ENCODE measurements around the gene MRPL49. TPM values are rescaled to one million over a fixed set of nuclear protein-coding genes. Genes with fewer than 3 reads are reported as not detected.

The MRPL49 gene
- total and polyA plus RNA-seq, 2 experiments from 2014 or later: 27.7 to 61.9 TPM

DNA sequence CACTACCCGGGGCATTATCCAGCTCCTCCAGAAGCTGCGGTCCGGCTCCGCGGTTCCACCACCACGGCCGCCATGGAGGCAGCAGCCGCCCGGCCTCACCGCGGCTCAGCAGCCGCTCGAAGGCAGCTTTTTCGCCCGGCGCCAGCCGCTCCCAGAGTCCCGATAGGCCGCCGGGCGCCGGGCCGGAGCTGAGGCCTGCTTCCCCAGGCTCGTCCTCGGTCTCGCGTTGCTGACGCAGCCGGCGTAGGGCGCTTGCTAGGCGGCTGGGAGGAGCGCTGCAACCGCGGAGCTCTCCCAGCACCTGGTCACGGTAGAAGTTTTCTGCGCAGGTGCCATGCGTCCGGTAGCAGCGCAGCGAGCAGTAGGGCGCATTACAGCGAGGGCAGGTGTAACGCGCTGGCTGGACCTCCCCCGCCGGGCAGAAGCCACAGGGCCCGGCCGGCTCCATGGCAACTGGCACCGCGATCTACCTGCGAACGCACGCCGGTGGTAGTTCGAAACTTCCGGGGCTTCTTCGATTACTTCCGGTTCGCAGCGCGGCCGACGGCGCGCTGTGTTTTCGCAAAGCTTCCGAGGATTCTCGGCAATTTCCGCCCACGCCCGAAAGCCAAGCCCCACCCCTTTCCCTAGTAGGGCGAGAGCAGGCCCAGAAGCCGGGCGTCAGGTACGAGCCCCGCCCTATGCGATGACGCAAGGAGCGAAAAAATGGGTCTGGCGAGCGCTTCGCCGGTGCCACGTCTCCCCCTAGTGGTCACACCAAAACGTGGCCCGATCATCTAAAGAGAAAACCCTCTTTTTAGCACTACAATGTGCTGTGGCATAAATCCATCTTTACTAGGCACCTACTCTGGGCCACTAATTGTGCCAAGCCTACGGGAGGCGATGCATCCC, 4.7 kb upstream of the MRPL49 start, which contains the start of gene ZNHIT2:
Gene ZNHIT2, minus strand, starts transcription at position 496 of the 891 bp plus-strand sequence. Its CDS starts 48 bp downstream, at position 448.
- TF ChIP-seq, protein P1, sequence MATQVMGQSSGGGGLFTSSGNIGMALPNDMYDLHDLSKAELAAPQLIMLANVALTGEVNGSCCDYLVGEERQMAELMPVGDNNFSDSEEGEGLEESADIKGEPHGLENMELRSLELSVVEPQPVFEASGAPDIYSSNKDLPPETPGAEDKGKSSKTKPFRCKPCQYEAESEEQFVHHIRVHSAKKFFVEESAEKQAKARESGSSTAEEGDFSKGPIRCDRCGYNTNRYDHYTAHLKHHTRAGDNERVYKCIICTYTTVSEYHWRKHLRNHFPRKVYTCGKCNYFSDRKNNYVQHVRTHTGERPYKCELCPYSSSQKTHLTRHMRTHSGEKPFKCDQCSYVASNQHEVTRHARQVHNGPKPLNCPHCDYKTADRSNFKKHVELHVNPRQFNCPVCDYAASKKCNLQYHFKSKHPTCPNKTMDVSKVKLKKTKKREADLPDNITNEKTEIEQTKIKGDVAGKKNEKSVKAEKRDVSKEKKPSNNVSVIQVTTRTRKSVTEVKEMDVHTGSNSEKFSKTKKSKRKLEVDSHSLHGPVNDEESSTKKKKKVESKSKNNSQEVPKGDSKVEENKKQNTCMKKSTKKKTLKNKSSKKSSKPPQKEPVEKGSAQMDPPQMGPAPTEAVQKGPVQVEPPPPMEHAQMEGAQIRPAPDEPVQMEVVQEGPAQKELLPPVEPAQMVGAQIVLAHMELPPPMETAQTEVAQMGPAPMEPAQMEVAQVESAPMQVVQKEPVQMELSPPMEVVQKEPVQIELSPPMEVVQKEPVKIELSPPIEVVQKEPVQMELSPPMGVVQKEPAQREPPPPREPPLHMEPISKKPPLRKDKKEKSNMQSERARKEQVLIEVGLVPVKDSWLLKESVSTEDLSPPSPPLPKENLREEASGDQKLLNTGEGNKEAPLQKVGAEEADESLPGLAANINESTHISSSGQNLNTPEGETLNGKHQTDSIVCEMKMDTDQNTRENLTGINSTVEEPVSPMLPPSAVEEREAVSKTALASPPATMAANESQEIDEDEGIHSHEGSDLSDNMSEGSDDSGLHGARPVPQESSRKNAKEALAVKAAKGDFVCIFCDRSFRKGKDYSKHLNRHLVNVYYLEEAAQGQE (IDR thresholded peaks at IDR 0.05; ENCODE audit: unreplicated experiment): no peak
- TF ChIP-seq EZH2 (IDR thresholded peaks at IDR 0.05; ENCODE audit: low read depth, unreplicated experiment): no peak
- TF ChIP-seq EZH2phosphoT487 (IDR thresholded peaks at IDR 0.05; ENCODE audit: unreplicated experiment): no peak
- TF ChIP-seq ETS1 (IDR thresholded peaks at IDR 0.05): peak; percentile 71; the same call in 1 of the 2 replicates
- TF ChIP-seq NANOG (IDR thresholded peaks at IDR 0.05; ENCODE audit: borderline replicate concordance): no peak
- TF ChIP-seq POLR2AphosphoS5 (IDR thresholded peaks at IDR 0.05; ENCODE audit: low read depth): peak; percentile 43
- TF ChIP-seq, protein P2, sequence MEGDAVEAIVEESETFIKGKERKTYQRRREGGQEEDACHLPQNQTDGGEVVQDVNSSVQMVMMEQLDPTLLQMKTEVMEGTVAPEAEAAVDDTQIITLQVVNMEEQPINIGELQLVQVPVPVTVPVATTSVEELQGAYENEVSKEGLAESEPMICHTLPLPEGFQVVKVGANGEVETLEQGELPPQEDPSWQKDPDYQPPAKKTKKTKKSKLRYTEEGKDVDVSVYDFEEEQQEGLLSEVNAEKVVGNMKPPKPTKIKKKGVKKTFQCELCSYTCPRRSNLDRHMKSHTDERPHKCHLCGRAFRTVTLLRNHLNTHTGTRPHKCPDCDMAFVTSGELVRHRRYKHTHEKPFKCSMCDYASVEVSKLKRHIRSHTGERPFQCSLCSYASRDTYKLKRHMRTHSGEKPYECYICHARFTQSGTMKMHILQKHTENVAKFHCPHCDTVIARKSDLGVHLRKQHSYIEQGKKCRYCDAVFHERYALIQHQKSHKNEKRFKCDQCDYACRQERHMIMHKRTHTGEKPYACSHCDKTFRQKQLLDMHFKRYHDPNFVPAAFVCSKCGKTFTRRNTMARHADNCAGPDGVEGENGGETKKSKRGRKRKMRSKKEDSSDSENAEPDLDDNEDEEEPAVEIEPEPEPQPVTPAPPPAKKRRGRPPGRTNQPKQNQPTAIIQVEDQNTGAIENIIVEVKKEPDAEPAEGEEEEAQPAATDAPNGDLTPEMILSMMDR (conservative IDR thresholded peaks at IDR 0.05; ENCODE audit: low read depth in 2 of 2): peak; percentile 87 to 91
- peak; percentile 90 for TF ChIP-seq CREB1 (CRISPR knock-in tag; IDR thresholded peaks at IDR 0.05; ENCODE audit: low read depth)
- no peak for TF ChIP-seq STAT1 (IDR thresholded peaks at IDR 0.05; ENCODE audit: unreplicated experiment)

More for the DNA sequence above, 4.7 kb upstream of the MRPL49 start, which contains the start of gene ZNHIT2:
- H3K4me2 ChIP-seq: peak within 1 kb of the TSS; percentile 92
- Mint-ChIP-seq H3K27me3 (ENCODE audit: insufficient read depth, low read depth, poor library complexity) (peaks cover 46% of the 10 kb centered on the region), H3K36me3 (ENCODE audit: low read depth) (peaks cover 68% of the 10 kb centered on the region), H3K4me3 (peak within 1 kb of the TSS; percentile 92), H3K9me3 (no peaks in the 10 kb centered on the region; the same call in 1 of the 3 replicates), H3K4me1 (peaks cover 30% of the 10 kb centered on the region), H3K27ac (peak within 1 kb of the TSS; percentile 98)
- peaks cover 18% of the 10 kb centered on the region for H3K36me3 ChIP-seq (ENCODE audit: insufficient read depth)
- ATAC-seq (peak; percentile 58), DNase-seq (ENCODE audit: low spot score) (peak; percentile 99)
- no peaks in the 10 kb centered on the region for H3K9me2 ChIP-seq (ENCODE audit: insufficient read depth)
- H2AFZ ChIP-seq: no peak within 1 kb of the TSS
- H4K20me1 ChIP-seq (replicated peaks; ENCODE audit: insufficient read depth): peaks cover 12% of the 10 kb centered on the region
- peak within 1 kb of the TSS; percentile 82 for H3K4me3 ChIP-seq
- H3F3A ChIP-seq (replicated peaks; ENCODE audit: low read depth): peaks cover 38% of the 10 kb centered on the region
- peak within 1 kb of the TSS; percentile 85 for H3K27ac ChIP-seq (ENCODE audit: low read depth)
- peaks cover 12% of the 10 kb centered on the region for H3K4me1 ChIP-seq (ENCODE audit: insufficient read depth)
- peaks cover 32% of the 10 kb centered on the region for H3K79me2 ChIP-seq (replicated peaks; ENCODE audit: insufficient read depth)
- H3K27me3 ChIP-seq (ENCODE audit: insufficient read depth): no peaks in the 10 kb centered on the region
